NCI-H526 treated with DMSO at 0.1 percent for 48 hours (cell line): ENCODE measurements around the gene SLC39A11.
"Not testable (repeated sequence)": the region's sequence is repeated elsewhere in the genome, so short reads cannot be mapped to it uniquely, and the experiment has no call there.

Experiments used
- DNase-seq: peaks from one replicate; lab custom pipeline; 2025; lab: John Stamatoyannopoulos, UW

Gene SLC39A11

GRCh38 chr17:72786209-72786608 lies 306.3 kb downstream of the SLC39A11 start:
- no peak for DNase-seq

GRCh38 chr17:72782985-72783701 lies 309.3 kb downstream of the SLC39A11 start:
- DNase-seq: no peak

GRCh38 chr17:72782437-72782836 lies 310.1 kb downstream of the SLC39A11 start:
- DNase-seq: not testable (repeated sequence)

- no peak for DNase-seq
Measured at GRCh38 chr17:72778169-72779151, 314.0 kb downstream of the SLC39A11 start.

- no peak for DNase-seq
Measured at GRCh38 chr17:72775919-72776318, 316.6 kb downstream of the SLC39A11 start.

GRCh38 chr17:72775237-72775636 lies 317.3 kb downstream of the SLC39A11 start:
- DNase-seq: no peak

- no peak for DNase-seq
Measured at GRCh38 chr17:72774236-72774635, 318.3 kb downstream of the SLC39A11 start.

GRCh38 chr17:72773225-72773624 lies 319.3 kb downstream of the SLC39A11 start:
- DNase-seq: not testable (repeated sequence)

- no peak for DNase-seq
Measured at GRCh38 chr17:72772331-72772821, 320.1 kb downstream of the SLC39A11 start.

- DNase-seq: no peak
Measured at GRCh38 chr17:72771734-72772133, 320.8 kb downstream of the SLC39A11 start.

GRCh38 chr17:72766761-72767356 lies 325.6 kb downstream of the SLC39A11 start:
- no peak for DNase-seq

GRCh38 chr17:72765368-72766153 lies 326.9 kb downstream of the SLC39A11 start:
- no peak for DNase-seq

- DNase-seq: no peak
Measured at GRCh38 chr17:72764632-72765041, 327.9 kb downstream of the SLC39A11 start.

GRCh38 chr17:72763981-72764380 lies 328.5 kb downstream of the SLC39A11 start:
- DNase-seq: no peak

GRCh38 chr17:72761893-72762575 lies 330.5 kb downstream of the SLC39A11 start:
- DNase-seq: not testable (repeated sequence)

- DNase-seq: no peak
Measured at GRCh38 chr17:72761431-72761830, 331.1 kb downstream of the SLC39A11 start.

GRCh38 chr17:72760368-72760767 lies 332.1 kb downstream of the SLC39A11 start:
- DNase-seq: no peak

- no peak for DNase-seq
Measured at GRCh38 chr17:72759301-72759700, 333.2 kb downstream of the SLC39A11 start.

GRCh38 chr17:72756256-72756655 lies 336.2 kb downstream of the SLC39A11 start:
- DNase-seq: no peak

GRCh38 chr17:72754513-72754912 lies 338.0 kb downstream of the SLC39A11 start:
- no peak for DNase-seq

- no peak for DNase-seq
Measured at GRCh38 chr17:72751746-72752145, 340.7 kb downstream of the SLC39A11 start.
